Mesendoderm (in vitro differentiated cells): Measurements from ENCODE around the gene PURB.

Experiments
- DNase-seq: peaks from one replicate; pipeline ENCODE4 v3.0.0; 2013
- H2AK5ac ChIP-seq: 2 replicates; pipeline ENCODE4 v1.6.1; 2013; ENCODE audit warnings: low read length, inconsistent platforms
- H2BK120ac ChIP-seq: 2 replicates; pipeline ENCODE4 v1.6.1; 2013; ENCODE audit warnings: low read depth, mild to moderate bottlenecking, low read length, moderate library complexity, mixed read lengths
- H2BK15ac ChIP-seq: replicated peaks from 2 replicates; pipeline ENCODE4 v1.6.1; 2013; ENCODE audit warnings: low read depth, mild to moderate bottlenecking, moderate library complexity
- H2BK5ac ChIP-seq: 2 replicates; pipeline ENCODE4 v1.6.1; 2013; ENCODE audit warnings: low read length, inconsistent platforms
- H3K18ac ChIP-seq: 2 replicates; pipeline ENCODE4 v1.6.1; 2013; ENCODE audit warnings: mild to moderate bottlenecking, low read length, mixed read lengths
- H3K23ac ChIP-seq: one replicate; pipeline ENCODE4 v1.6.1; 2013; ENCODE audit warnings: low read length
- H3K27ac ChIP-seq: 2 replicates; pipeline ENCODE4 v1.5.1; 2013; ENCODE audit warnings: low read depth, mild to moderate bottlenecking, inconsistent platforms, low read length, moderate library complexity
- H3K27me3 ChIP-seq: 2 replicates; pipeline ENCODE4 v1.6.1; 2013; ENCODE audit warnings: low read length, control low read depth, mild to moderate bottlenecking, inconsistent platforms; ENCODE audit not compliant: insufficient read depth, poor library complexity
- H3K36me3 ChIP-seq: 2 replicates; pipeline ENCODE4 v1.6.1; 2013; ENCODE audit warnings: low read length, inconsistent platforms; ENCODE audit not compliant: control insufficient read depth, insufficient read depth
- H3K4ac ChIP-seq: one replicate; pipeline ENCODE4 v1.6.1; 2013; ENCODE audit warnings: low read depth, mild to moderate bottlenecking, low read length, moderate library complexity
- H3K4me1 ChIP-seq: 2 replicates; pipeline ENCODE4 v1.6.1; 2013; ENCODE audit warnings: low read depth, low read length, inconsistent platforms; ENCODE audit not compliant: control insufficient read depth
- H3K4me2 ChIP-seq: 2 replicates; pipeline ENCODE4 v1.6.1; 2013; ENCODE audit warnings: low read length
- H3K4me3 ChIP-seq: 2 replicates; pipeline ENCODE4 v1.5.1; 2013; ENCODE audit warnings: mild to moderate bottlenecking, low read length
- H3K56ac ChIP-seq: one replicate; pipeline ENCODE4 v1.6.1; 2013; ENCODE audit warnings: low read length
- H3K79me1 ChIP-seq: 2 replicates; pipeline ENCODE4 v1.6.1; 2013; ENCODE audit warnings: low read length, inconsistent platforms
- H3K79me2 ChIP-seq: 2 replicates; pipeline ENCODE4 v1.6.1; 2013; ENCODE audit warnings: mild to moderate bottlenecking, low read length; ENCODE audit not compliant: control insufficient read depth, insufficient read depth
- H3K9ac ChIP-seq: 2 replicates; pipeline ENCODE4 v1.6.1; 2013; ENCODE audit warnings: low read length, inconsistent platforms
- H4K5ac ChIP-seq: one replicate; pipeline ENCODE4 v1.6.1; 2013; ENCODE audit warnings: low read length
- H4K8ac ChIP-seq: one replicate; pipeline ENCODE4 v1.6.1; 2013; ENCODE audit warnings: low read depth, mild to moderate bottlenecking, control low read depth, low read length, moderate library complexity
- WGBS: extraction: QIAGEN DNeasy Blood & Tissue Kit; methylation state at CpG from one replicate; pipeline ENCODE4 v1.1.7; 2013; ENCODE audit warnings: low lambda C conversion rate, missing lambda C conversion rate; ENCODE audit not compliant: insufficient coverage; ENCODE audit errors: extremely low coverage; 5-methylcytosine and 5-hydroxymethylcytosine counted together

Gene PURB

GRCh38 chr7:44891372-44891771 is 6.0 kb upstream of the PURB start:
- no peaks in the 10 kb centered on the region for H3K4me1 ChIP-seq

GRCh38 chr7:44889086-44889781 is 3.9 kb upstream of the PURB start:
- no peaks in the 10 kb centered on the region for H3K27me3 ChIP-seq
- WGBS, result no CpG with 5 or more reads among the region's 5 CpGs
- H4K8ac ChIP-seq, result no peak overlapping the region
- no peak overlapping the region for H2BK120ac ChIP-seq
- no peak overlapping the region for H3K56ac ChIP-seq
- no peak overlapping the region for H2BK15ac ChIP-seq
- H4K5ac ChIP-seq, result no peak overlapping the region
- no peak overlapping the region for H3K23ac ChIP-seq
- peaks cover 6% of the 10 kb centered on the region for H3K79me2 ChIP-seq
- DNase-seq, result no peak
- H3K4me2 ChIP-seq, result no peak overlapping the region
- no peaks in the 10 kb centered on the region for H3K36me3 ChIP-seq
- H2AK5ac ChIP-seq, result no peak overlapping the region
- no peak overlapping the region for H3K4ac ChIP-seq
- H3K4me3 ChIP-seq, result no peak overlapping the region
- H2BK5ac ChIP-seq, result no peak overlapping the region
- peaks cover 2% of the 10 kb centered on the region for H3K4me1 ChIP-seq
- no peak overlapping the region for H3K9ac ChIP-seq
- H3K27ac ChIP-seq, result no peak overlapping the region
- no peak overlapping the region for H3K18ac ChIP-seq
- H3K79me1 ChIP-seq, result peaks cover 5% of the 10 kb centered on the region

More at GRCh38 chr7:44891372-44891771, 6.0 kb upstream of the PURB start:
- no CpG with 5 or more reads among the region's 2 CpGs for WGBS
- no peak overlapping the region for H3K4me2 ChIP-seq
- no peaks in the 10 kb centered on the region for H3K79me1 ChIP-seq
- no peak overlapping the region for H3K9ac ChIP-seq
- H3K4me3 ChIP-seq, result no peak overlapping the region
- H3K79me2 ChIP-seq, result no peaks in the 10 kb centered on the region
- no peaks in the 10 kb centered on the region for H3K27me3 ChIP-seq
- no peak overlapping the region for H3K18ac ChIP-seq
- no peak overlapping the region for H3K56ac ChIP-seq
- no peaks in the 10 kb centered on the region for H3K36me3 ChIP-seq
- no peak overlapping the region for H2BK5ac ChIP-seq
- no peak overlapping the region for H2AK5ac ChIP-seq
- no peak overlapping the region for H2BK15ac ChIP-seq
- no peak overlapping the region for H4K5ac ChIP-seq
- no peak overlapping the region for H2BK120ac ChIP-seq
- no peak overlapping the region for H3K4ac ChIP-seq
- no peak overlapping the region for H4K8ac ChIP-seq
- no peak overlapping the region for H3K23ac ChIP-seq
- H3K27ac ChIP-seq, result no peak overlapping the region
- DNase-seq, result no peak

GRCh38 chr7:44887293-44887692 is 2.0 kb upstream of the PURB start:
- Histone ChIP-seq H3K79me2 (peaks cover 24% of the 10 kb centered on the region), H3K36me3 (no peaks in the 10 kb centered on the region), H3K4me3 (no peak overlapping the region), H4K8ac (no peak overlapping the region), H3K27ac (no peak overlapping the region), H2BK5ac (no peak overlapping the region), H4K5ac (no peak overlapping the region), H3K4ac (no peak overlapping the region), H3K9ac (no peak overlapping the region), H3K56ac (no peak overlapping the region), H3K4me1 (peaks cover 14% of the 10 kb centered on the region), H3K27me3 (no peaks in the 10 kb centered on the region), H3K23ac (no peak overlapping the region), H3K4me2 (no peak overlapping the region), H3K79me1 (peaks cover 14% of the 10 kb centered on the region), H3K18ac (no peak overlapping the region), H2BK15ac (no peak overlapping the region), H2BK120ac (no peak overlapping the region), H2AK5ac (no peak overlapping the region)
- WGBS, result no CpG with 5 or more reads among the region's 6 CpGs
- DNase-seq, result no peak

- H3K36me3 ChIP-seq, result no peaks in the 10 kb centered on the region
- no peak overlapping the region for H3K23ac ChIP-seq
- peak overlapping the region; percentile 93 for H3K56ac ChIP-seq
- no peaks in the 10 kb centered on the region for H3K27me3 ChIP-seq
- H4K8ac ChIP-seq, result peak overlapping the region; percentile 43
- no peak overlapping the region for H4K5ac ChIP-seq
- DNase-seq, result peak; percentile 61
- H3K4me2 ChIP-seq, result peak overlapping the region; percentile 94
- peak overlapping the region; percentile 88 for H3K9ac ChIP-seq
- H2BK15ac ChIP-seq, result no peak overlapping the region
- H2BK120ac ChIP-seq, result no peak overlapping the region
- H2BK5ac ChIP-seq, result no peak overlapping the region
- peaks cover 34% of the 10 kb centered on the region for H3K79me2 ChIP-seq
- H3K4ac ChIP-seq, result peak overlapping the region; percentile 73
- peaks cover 19% of the 10 kb centered on the region for H3K79me1 ChIP-seq
- peak overlapping the region; percentile 77 for H3K18ac ChIP-seq
- H3K4me3 ChIP-seq, result peak overlapping the region; percentile 85
- H2AK5ac ChIP-seq, result no peak overlapping the region
- H3K4me1 ChIP-seq, result peaks cover 16% of the 10 kb centered on the region
- no CpG with 5 or more reads among the region's 107 CpGs for WGBS
- peak overlapping the region; percentile 83 for H3K27ac ChIP-seq
These were observed 523 bp downstream of the PURB start for GRCh38 chr7:44884621-44885393.

- Histone ChIP-seq H3K4me1 (peaks cover 16% of the 10 kb centered on the region), H3K79me1 (peaks cover 19% of the 10 kb centered on the region), H3K27me3 (no peaks in the 10 kb centered on the region), H3K23ac (no peak overlapping the region), H3K79me2 (peaks cover 34% of the 10 kb centered on the region), H3K36me3 (no peaks in the 10 kb centered on the region), H3K9ac (peak overlapping the region; percentile 88), H2AK5ac (no peak overlapping the region), H3K27ac (no peak overlapping the region), H3K18ac (peak overlapping the region; percentile 77), H4K8ac (no peak overlapping the region), H2BK120ac (no peak overlapping the region), H3K56ac (peak overlapping the region; percentile 93), H3K4me2 (peak overlapping the region; percentile 94), H2BK5ac (no peak overlapping the region), H3K4ac (peak overlapping the region; percentile 73), H3K4me3 (peak overlapping the region; percentile 85), H2BK15ac (no peak overlapping the region), H4K5ac (no peak overlapping the region)
- no CpG with 5 or more reads among the region's 24 CpGs for WGBS
- peak; percentile 21 for DNase-seq
These were observed 1.2 kb downstream of the PURB start for GRCh38 chr7:44883961-44884620.
